VCaP (cell line): ENCODE data around the gene BAZ1B.

Experiments used
- H3K27ac ChIP-seq: fragments of 450-650 bp; 2 replicates; pipeline ENCODE4 v1.5.1; 2017
- CTCF ChIP-seq: fragments of 450-650 bp; conservative IDR thresholded peaks from 2 replicates; pipeline ENCODE4 v1.5.1; 2017; ENCODE audit warnings: mild to moderate bottlenecking, moderate library complexity

The BAZ1B gene

GRCh38 chr7:73446682-73447081 is 75.4 kb downstream of the BAZ1B start:
- no peak for TF ChIP-seq CTCF

GRCh38 chr7:73443548-73444255 is 78.4 kb downstream of the BAZ1B start:
- no peak overlapping the region for H3K27ac ChIP-seq
- no peak for TF ChIP-seq CTCF

More at GRCh38 chr7:73446682-73447081, 75.4 kb downstream of the BAZ1B start:
- no peak overlapping the region for H3K27ac ChIP-seq

GRCh38 chr7:73442903-73443500 is 79.1 kb downstream of the BAZ1B start:
- no peak overlapping the region for H3K27ac ChIP-seq
- no peak for TF ChIP-seq CTCF

- TF ChIP-seq CTCF: no peak
- no peak overlapping the region for H3K27ac ChIP-seq
These were observed 79.7 kb downstream of the BAZ1B start for GRCh38 chr7:73442222-73442902.

GRCh38 chr7:73439410-73439704 is 82.7 kb downstream of the BAZ1B start:
- no peak overlapping the region for H3K27ac ChIP-seq
- TF ChIP-seq CTCF: no peak

GRCh38 chr7:73438547-73439409 is 83.3 kb downstream of the BAZ1B start:
- TF ChIP-seq CTCF: no peak
- H3K27ac ChIP-seq: no peak overlapping the region
